Activated T-helper 17 cell treated with anti-CD3 and anti-CD28 coated beads, Interleukin-2, amount 50 U/mL, for 72 hours (primary cell): ENCODE results near the gene OGN. TPM values are rescaled to one million over a fixed set of nuclear protein-coding genes. Genes with fewer than 3 reads are reported as not detected.

Experiments
- ATAC-seq: fragments of 150-1000 bp; cut with Tn5 transposase; replicated peaks from 2 replicates; pipeline ENCODE4 v1.10.0; 2021; ENCODE audit warnings: mild to moderate bottlenecking, moderate library complexity
- H3K27ac Mint-ChIP-seq: one replicate; pipeline ENCODE4 v1.8.0; 2022; ENCODE audit warnings: mixed read lengths
- H3K27me3 Mint-ChIP-seq: one replicate; pipeline ENCODE4 v1.8.0; 2022; ENCODE audit warnings: mixed read lengths
- H3K36me3 Mint-ChIP-seq: one replicate; pipeline ENCODE4 v1.8.0; 2022; ENCODE audit warnings: low read depth, mild to moderate bottlenecking, mixed read lengths
- H3K4me1 Mint-ChIP-seq: one replicate; pipeline ENCODE4 v1.8.0; 2022; ENCODE audit warnings: mixed read lengths
- H3K4me3 Mint-ChIP-seq: one replicate; pipeline ENCODE4 v1.8.0; 2022; ENCODE audit warnings: mild to moderate bottlenecking, mixed read lengths
- H3K9me3 Mint-ChIP-seq: one replicate; pipeline ENCODE4 v1.8.0; 2022; ENCODE audit warnings: mixed read lengths
- total RNA-seq, 2 donors: library from RNA; stranded (reverse); gene quantifications; one replicate each; pipeline ENCODE4 v1.2.3, GENCODE V29; 2022

OGN gene, protein sequence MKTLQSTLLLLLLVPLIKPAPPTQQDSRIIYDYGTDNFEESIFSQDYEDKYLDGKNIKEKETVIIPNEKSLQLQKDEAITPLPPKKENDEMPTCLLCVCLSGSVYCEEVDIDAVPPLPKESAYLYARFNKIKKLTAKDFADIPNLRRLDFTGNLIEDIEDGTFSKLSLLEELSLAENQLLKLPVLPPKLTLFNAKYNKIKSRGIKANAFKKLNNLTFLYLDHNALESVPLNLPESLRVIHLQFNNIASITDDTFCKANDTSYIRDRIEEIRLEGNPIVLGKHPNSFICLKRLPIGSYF
- total RNA-seq: under 1 TPM in 1 of 2 donors, not detected in 1; 0.30 TPM

DNA sequence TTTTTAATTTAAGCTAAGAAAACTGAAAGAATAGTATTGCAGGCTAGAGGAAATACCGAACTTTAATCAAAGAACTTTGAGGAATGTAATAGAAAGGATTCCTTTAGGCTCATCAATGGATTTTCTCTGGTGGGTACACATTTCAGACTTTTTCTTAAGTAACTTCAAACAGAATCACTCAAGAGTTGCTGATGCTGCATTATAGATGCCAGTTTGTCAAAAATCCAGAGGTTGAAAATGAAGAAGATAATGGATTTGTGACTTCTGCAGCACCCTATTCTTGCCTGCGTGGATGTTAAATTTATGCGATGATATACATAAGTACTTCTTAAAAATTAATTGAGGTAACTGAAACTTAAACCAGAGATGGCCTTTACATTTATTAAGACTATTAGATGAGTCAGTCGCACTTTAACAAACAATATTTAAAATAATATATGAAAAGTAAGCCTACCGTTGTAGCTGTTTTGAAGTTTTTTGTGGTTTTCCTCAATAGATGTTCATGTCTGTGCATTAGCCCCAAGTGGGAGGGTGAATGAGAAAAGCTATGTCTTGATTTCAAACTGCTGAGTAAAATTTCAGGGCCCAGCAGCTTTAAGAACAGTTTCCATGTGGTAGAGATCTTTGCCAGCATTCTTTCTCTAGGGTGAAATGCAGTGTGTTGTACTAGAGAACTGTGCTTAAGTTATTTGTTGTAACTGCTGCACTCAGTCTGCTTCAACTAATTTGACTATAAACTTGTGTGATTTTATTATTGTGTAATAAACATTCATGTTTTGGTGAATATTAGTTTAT lies at the start of gene OGN:
Gene OGN, minus strand, starts transcription at position 537 of the 795 bp plus-strand sequence. CDS start 1,171 bp downstream, outside the sequence.
- H3K4me1 Mint-ChIP-seq: peaks cover 15% of the 10 kb centered on the region
- no peaks in the 10 kb centered on the region for H3K27me3 Mint-ChIP-seq
- H3K4me3 Mint-ChIP-seq: no peak within 1 kb of the TSS
- H3K9me3 Mint-ChIP-seq: no peaks in the 10 kb centered on the region
- no peak within 1 kb of the TSS for H3K27ac Mint-ChIP-seq
- no peaks in the 10 kb centered on the region for H3K36me3 Mint-ChIP-seq
- no peak for ATAC-seq

DNA sequence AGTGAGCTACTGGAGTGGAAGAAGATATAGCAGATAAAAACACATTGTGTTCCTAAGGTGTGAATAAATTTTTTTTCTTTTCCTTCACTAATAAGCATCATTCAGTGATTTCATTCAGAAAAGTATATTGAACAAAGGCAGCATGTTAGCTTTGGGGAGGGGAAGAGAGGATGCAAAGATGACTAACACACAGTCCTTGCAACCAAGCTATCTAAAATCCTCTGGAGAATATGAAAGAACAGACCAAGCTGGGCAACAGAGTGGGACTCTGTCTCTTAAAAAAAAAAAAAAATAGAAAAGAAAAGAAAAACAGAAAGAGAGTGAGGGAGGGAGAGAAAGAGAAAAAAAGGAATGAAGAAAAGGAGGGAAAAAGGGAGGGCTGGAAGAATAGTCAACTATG lies 42.2 kb upstream of the OGN start:
- Mint-ChIP-seq H3K4me1 (no peaks in the 10 kb centered on the region), H3K4me3 (no peak overlapping the region), H3K36me3 (no peaks in the 10 kb centered on the region), H3K9me3 (no peaks in the 10 kb centered on the region), H3K27me3 (no peaks in the 10 kb centered on the region), H3K27ac (no peak overlapping the region)
- ATAC-seq: no peak

DNA sequence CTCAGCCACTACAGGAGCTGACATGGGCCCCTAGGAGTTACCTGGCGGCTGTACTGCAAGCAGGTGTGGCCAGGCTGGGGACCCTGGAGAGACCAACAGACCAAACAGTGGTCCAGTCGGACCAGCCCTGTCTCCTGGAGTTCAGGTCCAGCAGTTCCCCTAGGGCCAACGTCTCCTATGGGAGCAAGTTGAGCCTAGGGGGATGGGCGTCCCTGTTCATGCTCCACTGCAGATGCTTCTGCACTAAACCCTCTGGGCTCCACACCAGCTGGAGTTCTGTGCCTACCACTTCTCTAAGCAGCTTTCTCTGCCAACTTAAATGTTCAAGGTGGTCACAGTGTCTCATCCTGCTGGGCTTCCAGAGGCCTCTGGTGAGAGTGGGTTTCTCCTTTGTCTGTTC lies 40.5 kb upstream of the OGN start:
- no peaks in the 10 kb centered on the region for H3K36me3 Mint-ChIP-seq
- no peaks in the 10 kb centered on the region for H3K27me3 Mint-ChIP-seq
- no peaks in the 10 kb centered on the region for H3K9me3 Mint-ChIP-seq
- no peak overlapping the region for H3K4me3 Mint-ChIP-seq
- no peaks in the 10 kb centered on the region for H3K4me1 Mint-ChIP-seq
- H3K27ac Mint-ChIP-seq: no peak overlapping the region
- ATAC-seq: no peak

DNA sequence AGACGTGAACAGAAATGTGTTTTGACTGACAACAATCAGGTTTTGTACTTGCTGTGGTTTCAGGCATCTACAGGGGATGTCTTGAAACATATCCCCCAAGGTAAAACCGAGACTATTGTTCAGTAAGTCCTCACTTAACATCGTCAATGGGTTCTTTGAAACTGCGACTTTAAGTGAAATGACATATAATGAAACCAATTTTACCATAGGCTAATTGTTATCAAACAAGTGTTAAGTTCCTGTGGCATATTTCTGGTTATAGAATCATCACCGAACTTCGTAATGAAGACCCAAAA lies 36.3 kb upstream of the OGN start:
- Mint-ChIP-seq H3K27me3 (no peaks in the 10 kb centered on the region), H3K36me3 (no peaks in the 10 kb centered on the region), H3K27ac (peak overlapping the region; percentile 48), H3K9me3 (no peaks in the 10 kb centered on the region), H3K4me1 (no peaks in the 10 kb centered on the region), H3K4me3 (peak overlapping the region; percentile 26)
- peak; percentile 68 for ATAC-seq

DNA sequence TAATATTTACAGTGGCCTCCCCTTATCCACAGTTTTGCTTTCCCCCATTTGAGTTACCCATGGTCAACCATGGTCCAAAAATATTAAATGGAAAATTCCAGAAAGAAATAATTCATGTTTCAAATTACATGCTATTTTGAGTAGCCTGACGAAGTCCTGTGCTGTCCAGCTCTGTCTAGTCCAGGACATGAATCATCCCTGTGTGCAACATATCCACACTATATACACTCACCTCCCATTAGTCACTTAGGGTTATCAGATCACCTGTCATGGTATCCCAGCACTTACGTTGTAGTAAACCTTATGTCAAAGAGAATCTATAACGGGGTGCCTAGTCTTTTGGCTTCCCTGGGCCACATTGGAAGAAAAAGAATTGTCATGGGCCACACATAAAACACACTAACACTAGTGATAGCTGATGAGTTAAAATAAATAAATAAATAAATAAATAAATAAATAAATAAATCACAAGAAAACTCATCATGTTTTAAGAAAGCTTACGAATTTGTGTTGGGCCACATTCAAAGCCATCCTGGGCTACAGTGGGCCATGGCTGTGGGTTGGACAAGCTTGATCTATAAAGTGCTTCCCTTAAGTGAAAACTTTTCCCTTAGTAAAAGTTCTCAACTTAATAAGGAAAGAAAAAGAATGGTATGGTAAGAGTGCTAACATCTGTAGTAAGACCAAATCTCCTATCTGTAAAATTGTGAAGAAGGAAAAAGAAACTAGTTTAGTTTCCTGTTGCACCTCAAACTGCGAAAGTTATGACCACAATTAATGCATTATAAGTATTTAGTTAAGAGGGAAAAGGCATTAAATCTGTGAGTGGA lies 35.8 kb upstream of the OGN start:
- Mint-ChIP-seq H3K4me1 (no peaks in the 10 kb centered on the region), H3K27me3 (no peaks in the 10 kb centered on the region), H3K27ac (peak overlapping the region; percentile 48), H3K9me3 (no peaks in the 10 kb centered on the region), H3K36me3 (no peaks in the 10 kb centered on the region), H3K4me3 (peak overlapping the region; percentile 26)
- ATAC-seq: peak; percentile 34

DNA sequence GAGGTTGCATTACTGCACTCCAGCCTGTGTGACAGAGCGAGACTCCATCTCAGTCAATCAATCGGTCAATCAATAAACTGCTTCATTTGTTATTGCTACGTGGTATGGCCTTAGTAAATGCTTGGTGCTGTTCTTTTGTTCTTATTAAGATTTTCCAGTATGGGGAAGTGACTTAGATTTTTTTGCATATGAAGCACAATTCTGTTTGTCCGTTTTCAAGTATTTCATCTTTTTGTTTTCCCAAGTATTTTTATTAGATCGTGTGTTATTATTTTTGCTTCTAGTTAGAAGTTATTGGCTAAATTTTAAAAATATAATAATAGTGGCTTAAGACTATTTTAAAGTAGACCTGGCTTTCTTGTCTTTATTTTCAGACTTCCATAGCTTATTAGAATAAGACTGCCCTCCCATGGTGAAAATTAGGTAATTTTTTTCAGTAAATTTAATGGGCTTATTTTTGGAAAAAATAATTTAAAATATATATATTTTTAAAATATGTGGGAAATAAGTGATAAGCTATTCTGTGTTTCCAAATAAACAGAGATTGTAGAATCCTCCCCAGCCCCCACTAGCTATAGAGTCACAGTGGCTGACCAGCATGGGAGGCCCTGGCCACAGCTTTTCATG lies 34.6 kb upstream of the OGN start:
- Mint-ChIP-seq H3K27me3 (no peaks in the 10 kb centered on the region), H3K4me3 (no peak overlapping the region), H3K27ac (no peak overlapping the region), H3K36me3 (no peaks in the 10 kb centered on the region), H3K4me1 (no peaks in the 10 kb centered on the region), H3K9me3 (no peaks in the 10 kb centered on the region)
- ATAC-seq: no peak

DNA sequence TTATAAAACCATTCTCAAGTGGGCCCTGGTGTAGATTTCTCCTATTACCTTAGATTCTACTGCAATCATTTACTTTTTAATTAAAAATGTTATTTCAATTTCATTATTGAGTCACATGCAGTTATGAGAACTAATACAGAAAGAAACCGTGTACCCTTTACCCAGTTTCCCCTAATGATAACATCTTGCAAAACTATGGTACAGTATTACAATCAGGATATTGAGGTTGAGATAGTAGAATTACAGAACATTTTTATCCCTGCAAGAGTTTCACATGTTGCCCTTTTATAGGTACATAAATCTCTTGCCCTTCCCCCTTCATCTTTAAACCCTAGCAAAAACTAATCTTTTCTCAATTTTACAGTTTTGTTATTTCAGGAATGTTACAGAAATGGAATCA lies 30.9 kb upstream of the OGN start:
- H3K27me3 Mint-ChIP-seq: no peaks in the 10 kb centered on the region
- H3K4me3 Mint-ChIP-seq: no peak overlapping the region
- no peak overlapping the region for H3K27ac Mint-ChIP-seq
- no peak for ATAC-seq
- no peaks in the 10 kb centered on the region for H3K9me3 Mint-ChIP-seq
- no peaks in the 10 kb centered on the region for H3K4me1 Mint-ChIP-seq
- peaks cover 2% of the 10 kb centered on the region for H3K36me3 Mint-ChIP-seq

DNA sequence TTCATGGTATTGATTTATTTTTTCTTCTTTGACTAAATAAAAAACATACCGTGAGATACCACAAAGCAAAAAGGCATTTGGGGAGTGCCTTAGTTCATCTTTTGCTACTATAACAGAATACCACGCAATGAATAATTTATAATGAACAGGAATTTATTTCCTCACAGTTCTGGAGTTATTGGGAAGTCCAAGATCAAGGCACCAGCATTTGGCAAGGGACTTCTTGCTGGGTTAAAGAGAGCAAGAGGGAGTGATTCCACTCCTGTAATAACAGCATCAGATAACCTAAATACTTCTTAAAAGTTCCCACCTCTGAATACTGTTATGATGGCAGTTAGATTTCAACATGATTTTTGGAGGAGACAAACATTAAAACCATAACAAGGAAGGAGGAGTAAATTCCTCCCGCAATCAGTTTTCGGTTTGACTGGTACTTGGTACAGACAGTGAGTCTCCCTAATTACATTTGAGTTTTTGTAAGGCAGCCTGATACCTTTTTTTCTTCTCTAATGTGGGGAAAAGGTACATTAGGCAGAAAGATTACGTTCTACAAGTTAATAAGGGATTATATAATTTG lies 28.7 kb upstream of the OGN start:
- no peak for ATAC-seq
- Mint-ChIP-seq H3K4me3 (no peak overlapping the region), H3K36me3 (peaks cover 5% of the 10 kb centered on the region), H3K27me3 (no peaks in the 10 kb centered on the region), H3K27ac (no peak overlapping the region), H3K9me3 (no peaks in the 10 kb centered on the region), H3K4me1 (no peaks in the 10 kb centered on the region)

DNA sequence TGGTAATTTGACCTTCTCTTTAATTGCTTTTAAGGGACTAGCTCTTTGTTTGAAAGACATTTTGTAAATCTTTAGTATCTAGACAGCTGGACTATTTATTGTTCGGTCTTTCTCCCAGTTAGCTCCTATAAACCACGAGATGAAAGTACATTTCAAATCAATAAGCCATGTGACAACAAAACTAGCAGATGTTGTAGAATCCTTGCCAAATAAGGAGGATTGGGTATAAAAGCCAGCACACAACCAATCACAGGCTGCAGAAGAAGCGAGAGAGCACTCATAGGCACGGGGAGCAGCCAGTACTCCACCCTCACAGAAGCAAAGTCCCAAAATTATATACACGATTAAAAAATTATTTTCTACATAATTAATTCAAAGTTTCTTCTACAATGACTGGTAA lies 28.0 kb upstream of the OGN start:
- ATAC-seq: no peak
- Mint-ChIP-seq H3K27ac (no peak overlapping the region), H3K27me3 (no peaks in the 10 kb centered on the region), H3K36me3 (peaks cover 5% of the 10 kb centered on the region), H3K9me3 (no peaks in the 10 kb centered on the region), H3K4me3 (no peak overlapping the region), H3K4me1 (no peaks in the 10 kb centered on the region)

DNA sequence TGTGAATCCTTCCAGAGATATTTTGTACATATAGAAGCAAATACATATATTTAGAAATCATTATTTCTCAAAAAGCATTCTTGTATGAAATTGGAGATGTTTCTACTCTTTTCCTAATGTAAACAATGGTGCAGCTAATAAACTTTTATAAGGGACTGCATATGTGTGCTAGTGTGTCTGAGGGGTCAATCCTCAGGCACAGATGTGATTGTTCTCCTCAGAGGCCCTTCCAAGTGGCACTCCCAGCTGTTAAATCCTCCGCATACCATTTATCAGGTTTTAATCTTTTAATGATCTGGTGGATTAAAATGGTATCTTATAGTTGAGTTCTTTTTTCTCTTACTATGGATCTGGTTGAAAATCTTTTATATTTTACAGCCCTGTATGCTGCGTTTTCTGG lies 25.5 kb upstream of the OGN start:
- Mint-ChIP-seq H3K27ac (no peak overlapping the region), H3K4me3 (no peak overlapping the region), H3K9me3 (no peaks in the 10 kb centered on the region), H3K27me3 (no peaks in the 10 kb centered on the region), H3K36me3 (peaks cover 5% of the 10 kb centered on the region), H3K4me1 (no peaks in the 10 kb centered on the region)
- no peak for ATAC-seq

DNA sequence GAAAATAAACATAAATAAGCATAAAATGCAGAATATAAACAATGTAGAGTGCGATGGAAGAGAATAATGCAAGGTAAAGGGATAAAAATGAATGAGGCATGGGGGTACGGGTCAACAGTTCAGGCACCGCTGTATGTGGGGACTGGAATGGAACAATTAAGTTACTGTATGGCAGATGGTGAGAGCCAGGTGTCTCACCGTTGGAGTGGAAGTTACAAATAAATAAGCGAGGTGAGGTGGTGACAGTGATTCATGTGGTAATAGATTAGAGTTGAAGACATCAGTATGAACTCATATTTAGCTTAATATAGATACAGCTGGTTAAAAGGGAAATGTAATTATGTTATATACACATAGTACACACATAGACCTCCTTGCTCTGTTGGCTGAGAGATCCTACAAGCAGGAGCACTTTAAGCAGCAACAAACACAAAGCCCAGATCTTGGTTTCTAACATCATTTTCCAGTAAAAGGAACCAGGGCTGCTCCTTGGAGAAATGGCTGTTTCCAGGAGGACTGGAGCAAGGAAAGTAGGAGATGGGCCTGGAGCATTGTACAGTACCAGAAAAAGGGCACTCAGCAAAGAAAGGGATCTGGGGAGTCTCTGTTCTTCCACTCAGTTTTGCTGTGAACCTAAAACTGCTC lies 22.2 kb upstream of the OGN start:
- no peak overlapping the region for H3K27ac Mint-ChIP-seq
- ATAC-seq: no peak

DNA sequence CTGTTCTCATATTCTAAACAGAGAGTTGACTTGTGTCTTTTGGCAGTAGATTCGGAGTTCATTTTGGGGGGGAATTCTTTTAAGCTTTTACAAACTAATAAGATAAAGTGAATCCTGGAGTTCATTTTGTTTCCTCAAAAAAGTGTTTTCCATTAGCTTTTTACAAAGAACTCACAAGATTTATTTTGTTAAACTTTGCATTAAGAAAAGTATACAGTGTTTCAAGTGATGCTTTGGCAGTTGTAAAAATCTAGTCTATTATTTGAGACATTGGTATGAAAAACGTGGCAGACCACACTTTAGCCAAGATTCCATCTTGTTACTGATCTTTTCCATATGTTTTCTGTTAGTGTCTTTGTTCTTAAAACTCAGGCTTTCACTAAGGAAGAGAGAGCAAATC lies 21.1 kb upstream of the OGN start:
- H3K36me3 Mint-ChIP-seq: peaks cover 5% of the 10 kb centered on the region
- H3K27ac Mint-ChIP-seq: no peak overlapping the region
- H3K9me3 Mint-ChIP-seq: no peaks in the 10 kb centered on the region
- no peak overlapping the region for H3K4me3 Mint-ChIP-seq
- no peaks in the 10 kb centered on the region for H3K27me3 Mint-ChIP-seq
- H3K4me1 Mint-ChIP-seq: no peaks in the 10 kb centered on the region
- no peak for ATAC-seq

More for the DNA sequence above, 22.2 kb upstream of the OGN start:
- H3K27me3 Mint-ChIP-seq: no peaks in the 10 kb centered on the region
- H3K36me3 Mint-ChIP-seq: peaks cover 5% of the 10 kb centered on the region
- no peak overlapping the region for H3K4me3 Mint-ChIP-seq
- H3K9me3 Mint-ChIP-seq: no peaks in the 10 kb centered on the region
- no peaks in the 10 kb centered on the region for H3K4me1 Mint-ChIP-seq

DNA sequence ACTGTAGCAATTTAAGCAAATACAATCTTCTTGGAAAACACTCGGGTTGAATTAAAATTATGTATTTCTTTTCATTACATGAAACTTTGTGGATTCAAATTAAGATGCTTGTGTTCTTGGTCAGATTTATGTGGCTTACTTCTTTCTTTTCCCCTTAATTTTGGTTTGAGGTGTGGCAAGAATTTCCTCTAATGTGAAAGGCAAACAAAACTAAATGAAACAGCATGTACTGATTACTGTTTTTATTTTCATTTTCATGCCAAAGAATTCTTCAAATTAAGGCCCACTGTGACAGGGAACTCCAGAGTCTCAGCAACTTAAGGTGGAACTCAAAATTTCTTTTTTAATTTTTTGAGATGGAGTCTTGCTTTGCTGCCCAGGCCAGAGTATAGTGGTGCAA lies 20.0 kb upstream of the OGN start, which contains the start of gene OMD:
Gene OMD, minus strand, starts transcription at position 132 of the 400 bp plus-strand sequence. CDS start 6,913 bp downstream, outside the sequence.
- H3K27ac Mint-ChIP-seq: no peak within 1 kb of the TSS
- no peaks in the 10 kb centered on the region for H3K27me3 Mint-ChIP-seq
- H3K4me1 Mint-ChIP-seq: no peaks in the 10 kb centered on the region
- H3K36me3 Mint-ChIP-seq: no peaks in the 10 kb centered on the region
- no peak for ATAC-seq
- H3K9me3 Mint-ChIP-seq: no peaks in the 10 kb centered on the region
- no peak within 1 kb of the TSS for H3K4me3 Mint-ChIP-seq

DNA sequence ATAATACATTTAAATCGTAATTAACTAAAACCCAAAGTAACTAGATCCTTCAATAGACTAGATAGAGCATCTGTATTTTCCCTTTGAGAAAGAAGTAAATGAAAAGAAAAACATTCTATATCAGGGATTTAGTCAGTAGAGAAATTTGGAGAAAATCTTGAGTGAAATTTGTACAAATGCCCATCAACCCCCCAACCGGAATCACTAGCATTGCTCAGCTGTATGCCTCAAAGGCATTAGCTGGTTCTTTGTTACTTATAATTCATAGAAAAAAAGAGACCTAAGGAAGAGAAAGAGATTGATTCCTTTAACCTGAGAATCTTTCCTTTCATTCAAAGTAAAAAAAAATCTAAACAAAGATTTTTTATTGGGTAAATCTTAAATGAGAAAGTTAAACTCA lies 19.2 kb upstream of the OGN start:
- Mint-ChIP-seq H3K9me3 (no peaks in the 10 kb centered on the region), H3K4me3 (no peak overlapping the region), H3K4me1 (no peaks in the 10 kb centered on the region), H3K27ac (no peak overlapping the region), H3K27me3 (no peaks in the 10 kb centered on the region), H3K36me3 (no peaks in the 10 kb centered on the region)
- ATAC-seq: no peak
